Fibroblast of lung (primary cell): ENCODE data around the gene KIRREL3. TPM values are rescaled to one million over a fixed set of nuclear protein-coding genes. Genes with fewer than 3 reads are reported as not detected.

Experiments used
- DNase-seq, 2 donors: peaks; one replicate each; pipeline versions ENCODE4 v3.0.0 to v3.0.0-alpha.2; 2010; ENCODE audit warnings: low read depth in 2 of 2
- H2AFZ ChIP-seq: 2 replicates; pipeline ENCODE4 v1.5.1; 2012; ENCODE audit warnings: low read length, control low read depth, inconsistent platforms
- H3K27ac ChIP-seq: 2 replicates; pipeline ENCODE4 v1.5.1; 2011; ENCODE audit warnings: low read length, control low read depth; ENCODE audit not compliant: insufficient read depth
- H3K27me3 ChIP-seq: 2 replicates; pipeline ENCODE4 v1.5.1; 2011; ENCODE audit warnings: mild to moderate bottlenecking, low read length; ENCODE audit not compliant: control insufficient read depth, insufficient read depth
- H3K36me3 ChIP-seq: 2 replicates; pipeline ENCODE4 v1.5.1; 2011; ENCODE audit warnings: low read length; ENCODE audit not compliant: control insufficient read depth, insufficient read depth
- H3K4me1 ChIP-seq: 2 replicates; pipeline ENCODE4 v1.5.1; 2011; ENCODE audit warnings: low read length; ENCODE audit not compliant: control insufficient read depth, insufficient read depth; ENCODE audit errors: extremely low read depth
- H3K4me2 ChIP-seq: 2 replicates; pipeline ENCODE4 v1.5.1; 2011; ENCODE audit warnings: low read length, control low read depth; ENCODE audit not compliant: insufficient read depth; ENCODE audit errors: extremely low read depth
- H3K4me3 ChIP-seq, 4 experiments: fragments of 200-600 bp in 1 of 4; sonication (generic) in 1 of 4; replicated peaks in 1 of 4; 2 replicates each; pipeline ENCODE4 v1.5.1; 2011 to 2016; ENCODE audit warnings: low read length in 4 of 4, low read depth in 3 of 4, mild to moderate bottlenecking in 3 of 4, control low read depth in 2 of 4, inconsistent platforms in 1 of 4, mixed read lengths in 1 of 4; ENCODE audit not compliant: insufficient read depth in 1 of 4; ENCODE audit errors: control extremely low read depth in 1 of 4
- H3K79me2 ChIP-seq: 2 replicates; pipeline ENCODE4 v1.5.1; 2012; ENCODE audit warnings: mild to moderate bottlenecking, low read length, inconsistent platforms; ENCODE audit not compliant: control insufficient read depth, insufficient read depth
- H3K9ac ChIP-seq: 2 replicates; pipeline ENCODE4 v1.5.1; 2011; ENCODE audit warnings: mild to moderate bottlenecking, low read length, control low read depth; ENCODE audit not compliant: insufficient read depth
- H3K9me3 ChIP-seq: 2 replicates; pipeline ENCODE4 v1.5.1; 2012; ENCODE audit warnings: low read depth, low read length; ENCODE audit not compliant: control insufficient read depth, insufficient read depth
- H4K20me1 ChIP-seq: 2 replicates; pipeline ENCODE4 v1.5.1; 2011; ENCODE audit warnings: low read length; ENCODE audit not compliant: control insufficient read depth, insufficient read depth; ENCODE audit errors: extremely low read depth
- CTCF ChIP-seq, 2 donors: IDR thresholded peaks in 1 of 2; conservative IDR thresholded peaks in 1 of 2; 1 replicate in 1 of 2; 2 replicates in 1 of 2; pipeline ENCODE4 v1.5.1; 2011 to 2012; ENCODE audit warnings: low read length in 2 of 2, control low read depth in 1 of 2, inconsistent platforms in 1 of 2, low read depth in 1 of 2, mild to moderate bottlenecking in 1 of 2
- EZH2 ChIP-seq: IDR thresholded peaks from 2 replicates; pipeline ENCODE4 v1.5.1; 2012; ENCODE audit warnings: low read length, control low read depth, mild to moderate bottlenecking; ENCODE audit errors: missing control alignments
- polyA plus RNA-seq, 2 donors: library from polyadenylated mRNA; depleted of rRNA in 1 of 2; stranded (reverse) in 1 of 2; unstranded in 1 of 2; fragments of >200 nt; gene quantifications; 2 replicates each; pipeline ENCODE4 v1.2.1, GENCODE V29; 2011 to 2012; ENCODE audit warnings: missing spikeins in 1 of 2
- total RNA-seq: library from RNA; depleted of rRNA; stranded (reverse); fragments of >200 nt; gene quantifications from 2 replicates; pipeline ENCODE4 v1.2.1, GENCODE V29; 2014

KIRREL3 gene
- total and polyA plus RNA-seq, 2 donors (not counting 1 experiment from before 2014, with no cell fraction given) = 2.8 to 6.1 TPM

- no peaks in the 10 kb centered on the region for H3K36me3 ChIP-seq
- no peaks in the 10 kb centered on the region for H4K20me1 ChIP-seq
- no peak overlapping the region for H2AFZ ChIP-seq
- no peak overlapping the region for H3K9ac ChIP-seq
- TF ChIP-seq EZH2 (no peak), CTCF (conservative IDR thresholded peaks at IDR 0.05 in 1 of 2, IDR thresholded peaks at IDR 0.05 in 1 of 2; ENCODE audit: low read depth in 1 of 2, low read length in 2 of 2) (no peak)
- no peaks in the 10 kb centered on the region for H3K79me2 ChIP-seq
- no peaks in the 10 kb centered on the region for H3K9me3 ChIP-seq
- H3K27me3 ChIP-seq = no peaks in the 10 kb centered on the region
- no peak overlapping the region for H3K4me3 ChIP-seq
- H3K4me1 ChIP-seq = peaks cover 5% of the 10 kb centered on the region
- H3K4me2 ChIP-seq = no peak overlapping the region
- no peak overlapping the region for H3K27ac ChIP-seq
- no peak for DNase-seq
Observed at GRCh38 chr11:126924376-126925040, 76.1 kb downstream of the KIRREL3 start.

- Histone ChIP-seq H3K9me3 (no peaks in the 10 kb centered on the region), H3K27me3 (no peaks in the 10 kb centered on the region), H3K4me2 (no peak overlapping the region), H2AFZ (no peak overlapping the region), H3K36me3 (no peaks in the 10 kb centered on the region), H3K79me2 (no peaks in the 10 kb centered on the region), H4K20me1 (no peaks in the 10 kb centered on the region), H3K9ac (no peak overlapping the region), H3K27ac (no peak overlapping the region), H3K4me3 (no peak overlapping the region), H3K4me1 (peaks cover 10% of the 10 kb centered on the region)
- no peak for DNase-seq
- no peak for TF ChIP-seq EZH2
Observed at GRCh38 chr11:126920833-126921232, 79.7 kb downstream of the KIRREL3 start.

GRCh38 chr11:126919147-126919823 lies 81.3 kb downstream of the KIRREL3 start:
- H3K9me3 ChIP-seq = no peaks in the 10 kb centered on the region
- no peak overlapping the region for H3K9ac ChIP-seq
- H2AFZ ChIP-seq = no peak overlapping the region
- H3K27ac ChIP-seq = no peak overlapping the region
- H3K4me2 ChIP-seq = no peak overlapping the region
- no peaks in the 10 kb centered on the region for H3K27me3 ChIP-seq
- no peaks in the 10 kb centered on the region for H4K20me1 ChIP-seq
- H3K4me1 ChIP-seq = peaks cover 17% of the 10 kb centered on the region
- TF ChIP-seq CTCF (conservative IDR thresholded peaks at IDR 0.05 in 1 of 2, IDR thresholded peaks at IDR 0.05 in 1 of 2; ENCODE audit: low read depth in 1 of 2, low read length in 2 of 2) = no peak
- TF ChIP-seq EZH2 = no peak
- no peaks in the 10 kb centered on the region for H3K79me2 ChIP-seq
- no peak for DNase-seq
- no peak overlapping the region for H3K4me3 ChIP-seq
- no peaks in the 10 kb centered on the region for H3K36me3 ChIP-seq
